ENCODE results near the gene RAPGEF3.
A peak's percentile ranks its signal among the peaks of the same experiment; 100 is the strongest.

The RAPGEF3 gene

GRCh38 chr12:47755655-47756562 is 2.8 kb downstream of the RAPGEF3 start:
- DNase-seq = no peak

- DNase-seq = peak; percentile 26
Observed at GRCh38 chr12:47754881-47755280, 3.8 kb downstream of the RAPGEF3 start.

- no peak for DNase-seq
Observed at GRCh38 chr12:47754126-47754525, 4.6 kb downstream of the RAPGEF3 start.

- peak; percentile 11 for DNase-seq
Observed at GRCh38 chr12:47753021-47754001, 5.4 kb downstream of the RAPGEF3 start.

- DNase-seq = no peak
Observed at GRCh38 chr12:47752552-47752951, 6.1 kb downstream of the RAPGEF3 start.

GRCh38 chr12:47752121-47752520 is 6.6 kb downstream of the RAPGEF3 start:
- DNase-seq = no peak

GRCh38 chr12:47751561-47751960 is 7.1 kb downstream of the RAPGEF3 start:
- no peak for DNase-seq

- no peak for DNase-seq
Observed at GRCh38 chr12:47750916-47751470, 7.7 kb downstream of the RAPGEF3 start.

GRCh38 chr12:47750229-47750798 is 8.4 kb downstream of the RAPGEF3 start:
- DNase-seq = peak; percentile 69

GRCh38 chr12:47748899-47749298 is 9.8 kb downstream of the RAPGEF3 start:
- no peak for DNase-seq

GRCh38 chr12:47748507-47748828 is 10.2 kb downstream of the RAPGEF3 start:
- no peak for DNase-seq

- no peak for DNase-seq
Observed at GRCh38 chr12:47747596-47748506, 10.8 kb downstream of the RAPGEF3 start.

- no peak for DNase-seq
Observed at GRCh38 chr12:47747126-47747525, 11.6 kb downstream of the RAPGEF3 start.

- no peak for DNase-seq
Observed at GRCh38 chr12:47746523-47746922, 12.2 kb downstream of the RAPGEF3 start.

- no peak for DNase-seq
Observed at GRCh38 chr12:47746073-47746472, 12.6 kb downstream of the RAPGEF3 start.

- DNase-seq = no peak
Observed at GRCh38 chr12:47745485-47746041, 13.1 kb downstream of the RAPGEF3 start.

GRCh38 chr12:47744778-47745436 is 13.8 kb downstream of the RAPGEF3 start:
- no peak for DNase-seq

- no peak for DNase-seq
Observed at GRCh38 chr12:47744005-47744651, 14.6 kb downstream of the RAPGEF3 start.

- no peak for DNase-seq
Observed at GRCh38 chr12:47743311-47743860, 15.3 kb downstream of the RAPGEF3 start.

- DNase-seq = no peak
Observed at GRCh38 chr12:47742253-47742825, 16.3 kb downstream of the RAPGEF3 start.

All from MV-4-11 (cell line).